ENCODE results near the gene HRG.
"Not testable (repeated sequence)": the region's sequence is repeated elsewhere in the genome, so short reads cannot be mapped to it uniquely, and the experiment has no call there.

The HRG gene

DNA sequence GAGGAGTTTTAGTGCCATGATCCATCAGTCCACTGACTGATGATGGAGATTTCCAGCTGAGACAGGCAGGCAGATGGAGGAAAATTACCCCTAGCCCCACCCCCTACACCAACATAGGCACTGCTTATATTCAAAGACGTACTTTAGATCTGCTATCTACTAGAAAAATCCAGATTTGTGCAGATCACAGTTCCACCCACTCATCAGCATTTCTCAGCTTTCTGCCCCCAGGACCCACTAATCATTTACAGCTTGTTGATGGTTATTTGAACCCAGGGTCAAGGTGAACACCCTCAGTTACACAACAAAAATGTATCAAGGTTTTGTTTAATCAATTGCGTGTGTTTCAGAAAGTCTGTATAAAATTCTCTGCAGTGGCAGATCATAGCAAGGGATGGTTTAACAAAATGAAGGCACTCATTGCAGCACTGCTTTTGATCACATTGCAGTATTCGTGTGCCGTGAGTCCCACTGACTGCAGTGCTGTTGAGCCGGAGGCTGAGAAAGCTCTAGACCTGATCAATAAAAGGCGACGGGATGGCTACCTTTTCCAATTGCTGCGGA is at the start of gene HRG:
TSS of gene HRG (plus strand) at position 390 of the 564 bp plus-strand sequence. CDS start at position 408, 18 bp downstream.
- DNase-seq: no peak

- no peak for DNase-seq
Measured at GRCh38 chr3:186616299-186616617, 49.6 kb upstream of the HRG start.

GRCh38 chr3:186617036-186617946 is 48.5 kb upstream of the HRG start:
- peak; percentile 87 for DNase-seq

DNA sequence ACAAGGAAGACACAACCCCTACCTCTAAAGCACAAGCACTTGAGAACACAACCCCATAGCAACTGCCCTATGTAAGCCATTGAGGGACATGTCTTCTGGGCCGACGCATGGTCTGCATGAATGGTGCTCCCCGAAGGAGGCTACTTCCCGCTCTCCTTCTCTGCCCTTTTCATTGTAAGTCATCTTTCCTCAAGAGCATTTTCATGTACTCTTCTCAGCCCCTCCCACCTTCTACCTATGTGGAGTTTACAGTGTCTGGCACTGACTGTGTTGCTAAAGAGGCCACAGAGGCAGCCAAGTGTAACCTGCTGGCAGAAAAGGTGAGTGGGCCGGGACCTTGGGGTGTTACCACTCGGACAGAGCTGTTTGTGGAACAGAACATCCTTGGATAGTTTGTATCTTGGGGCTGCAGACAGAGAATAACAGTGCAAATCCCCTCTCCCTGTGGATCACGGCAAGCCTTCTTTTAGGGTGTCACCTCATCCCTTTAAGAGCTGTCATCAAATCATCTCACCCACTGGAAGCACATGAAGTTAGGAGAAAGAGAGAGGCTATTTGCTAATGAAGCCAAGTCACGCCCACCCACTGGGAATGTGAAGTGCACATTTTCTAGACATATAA is 47.4 kb upstream of the HRG start:
- no peak for DNase-seq

DNA sequence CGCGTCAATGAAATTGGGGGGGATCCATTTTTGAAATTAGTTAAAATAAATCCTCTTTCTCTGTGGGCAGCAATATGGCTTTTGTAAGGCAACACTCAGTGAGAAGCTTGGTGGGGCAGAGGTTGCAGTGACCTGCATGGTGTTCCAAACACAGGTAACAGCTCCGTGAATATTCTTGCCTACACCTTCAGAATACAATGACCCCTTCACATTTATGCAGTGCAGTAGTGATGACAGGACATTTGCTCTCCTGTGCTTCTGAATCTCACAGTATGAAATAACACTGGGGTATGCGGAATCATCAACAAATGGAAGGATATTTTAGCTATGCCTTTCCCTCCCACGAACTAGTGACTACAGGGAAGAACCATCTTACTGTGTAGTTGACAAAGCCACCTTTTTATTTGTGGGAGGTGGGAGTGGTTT is 46.0 kb upstream of the HRG start:
- no peak for DNase-seq

- DNase-seq: no peak
Measured at GRCh38 chr3:186620213-186621092, 45.4 kb upstream of the HRG start.

GRCh38 chr3:186621894-186622650 is 43.7 kb upstream of the HRG start:
- DNase-seq: no peak

- no peak for DNase-seq
Measured at GRCh38 chr3:186622651-186623310, 43.0 kb upstream of the HRG start.

DNA sequence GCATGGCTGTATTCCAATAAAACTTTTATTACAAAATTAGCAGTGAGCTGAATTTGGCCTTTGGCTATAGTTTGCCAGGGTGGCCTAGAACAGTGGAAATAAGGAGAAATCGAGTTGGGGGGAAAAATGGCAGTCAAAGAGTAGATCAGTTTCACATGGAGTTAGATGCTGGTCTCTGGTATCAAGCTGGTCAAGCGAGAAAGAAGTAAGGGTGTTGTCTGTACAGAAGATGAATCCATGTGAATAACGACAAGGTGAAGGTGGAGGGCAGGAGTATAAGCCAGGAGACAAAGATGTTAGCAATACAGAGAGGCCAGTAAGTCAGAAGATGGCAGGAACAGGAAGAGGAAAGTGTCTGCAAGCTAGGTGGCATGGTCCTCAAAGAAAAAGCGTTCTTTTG is 41.2 kb upstream of the HRG start:
- no peak for DNase-seq

DNA sequence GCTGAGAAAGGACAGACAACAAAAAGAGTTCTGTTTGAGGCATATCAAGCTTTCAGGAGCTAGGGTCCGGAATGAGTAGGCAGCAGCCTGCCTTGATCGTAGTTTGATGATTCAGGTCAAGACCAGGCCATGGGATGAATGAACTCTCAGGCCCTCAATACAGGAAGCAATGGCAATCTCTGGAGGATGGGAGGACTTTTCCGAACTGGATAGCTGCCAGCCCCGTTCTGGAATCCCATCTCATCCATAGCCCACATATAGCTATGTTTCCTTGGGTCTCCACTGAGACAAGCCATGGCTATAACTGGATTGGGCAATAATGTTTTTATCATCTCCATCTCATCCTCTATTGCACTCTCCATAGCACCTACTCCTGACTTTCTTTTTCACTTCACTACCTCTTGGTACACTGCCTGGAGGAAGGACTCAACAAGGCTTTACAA is 40.2 kb upstream of the HRG start:
- DNase-seq: no peak

DNA sequence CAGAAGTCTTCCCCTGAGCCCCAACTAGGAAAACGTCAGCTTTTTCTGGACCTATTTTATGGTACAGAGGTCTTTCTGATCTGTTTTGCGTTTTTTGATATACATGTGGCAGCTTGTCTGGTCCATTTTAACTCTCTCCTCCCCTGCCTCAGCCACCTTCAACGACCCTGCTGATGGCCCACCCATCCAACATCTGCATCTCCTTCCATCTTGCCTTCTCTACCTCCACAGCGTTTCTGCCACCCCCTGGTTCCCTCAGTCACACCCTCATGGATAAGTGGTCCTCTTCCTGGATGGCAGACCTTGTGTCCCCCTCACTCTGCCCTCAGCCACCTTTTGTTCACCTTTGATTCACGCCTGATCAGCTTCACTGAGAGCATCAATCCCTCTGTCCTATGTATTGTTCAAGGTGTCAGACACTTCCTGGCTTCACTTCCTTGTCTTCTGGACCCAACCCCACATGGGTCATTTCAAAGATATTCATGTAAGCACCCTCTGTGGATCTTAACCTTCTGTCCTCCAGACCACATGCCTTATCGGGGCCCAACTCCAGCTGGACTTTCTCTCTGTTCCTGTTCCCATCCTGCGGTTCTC is 39.5 kb upstream of the HRG start:
- DNase-seq: no peak

GRCh38 chr3:186627852-186628414 is 37.9 kb upstream of the HRG start:
- DNase-seq: no peak

DNA sequence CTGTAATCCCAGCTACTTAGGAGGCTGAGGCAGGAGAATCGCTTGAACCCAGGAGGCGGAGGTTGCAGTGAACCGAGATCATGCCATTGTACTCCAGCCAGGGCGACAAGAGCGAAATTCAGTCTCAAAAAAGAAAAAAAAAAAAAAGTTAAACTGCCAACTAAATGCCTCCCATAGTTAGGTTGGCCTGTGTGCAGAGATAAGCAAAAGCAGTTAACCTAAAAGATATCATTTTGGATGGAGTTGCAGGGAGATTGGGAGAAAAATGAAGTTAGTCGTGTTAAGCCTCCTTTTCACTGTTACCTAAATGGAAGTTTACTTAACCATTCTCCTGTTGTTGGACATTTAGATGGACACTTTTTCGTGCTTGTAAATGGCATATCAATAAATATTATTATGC is 37.1 kb upstream of the HRG start:
- DNase-seq: no peak

GRCh38 chr3:186630950-186631641 is 34.7 kb upstream of the HRG start:
- no peak for DNase-seq

- DNase-seq: no peak
Measured at GRCh38 chr3:186633481-186633880, 32.3 kb upstream of the HRG start.

DNA sequence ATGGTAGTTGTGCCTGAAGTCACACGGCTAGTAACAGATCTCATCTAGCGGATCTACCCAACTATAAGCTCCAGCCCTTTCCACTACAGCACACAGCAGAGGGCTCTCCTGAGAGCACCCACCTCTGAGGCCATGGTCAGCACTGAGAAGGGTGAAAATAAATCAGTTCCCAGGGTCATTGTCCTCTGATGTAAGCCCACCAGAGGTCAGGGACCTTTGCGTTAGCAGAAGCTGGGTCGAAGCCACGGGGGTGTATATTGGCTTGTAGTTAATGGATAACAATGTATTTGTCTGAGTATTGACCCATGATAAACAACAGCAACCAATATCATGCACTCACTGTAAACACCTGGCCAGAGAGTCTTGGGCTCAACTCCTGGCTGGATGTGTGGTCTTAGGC is 31.6 kb upstream of the HRG start:
- DNase-seq: not testable (repeated sequence)

GRCh38 chr3:186635532-186635931 is 30.3 kb upstream of the HRG start:
- no peak for DNase-seq

DNA sequence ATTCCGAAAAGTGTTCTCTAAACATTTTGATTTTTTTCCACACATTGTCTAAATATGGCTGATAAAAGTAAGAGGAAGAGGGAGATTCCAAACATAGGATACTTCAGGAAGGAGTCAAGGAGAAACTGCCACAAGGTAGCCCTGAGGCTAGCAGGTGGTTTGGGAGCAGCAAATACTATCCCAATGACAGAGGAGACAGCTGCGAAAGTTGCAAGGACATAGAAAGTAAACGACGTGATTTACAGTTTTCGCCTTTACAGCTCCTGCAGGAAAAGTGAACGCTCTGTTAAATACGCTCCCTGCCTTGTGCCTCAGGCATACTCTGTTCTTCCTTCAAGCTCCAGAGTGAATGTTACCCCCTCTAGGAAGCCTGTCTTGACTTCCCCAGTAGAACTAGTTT is 29.3 kb upstream of the HRG start:
- no peak for DNase-seq

DNA sequence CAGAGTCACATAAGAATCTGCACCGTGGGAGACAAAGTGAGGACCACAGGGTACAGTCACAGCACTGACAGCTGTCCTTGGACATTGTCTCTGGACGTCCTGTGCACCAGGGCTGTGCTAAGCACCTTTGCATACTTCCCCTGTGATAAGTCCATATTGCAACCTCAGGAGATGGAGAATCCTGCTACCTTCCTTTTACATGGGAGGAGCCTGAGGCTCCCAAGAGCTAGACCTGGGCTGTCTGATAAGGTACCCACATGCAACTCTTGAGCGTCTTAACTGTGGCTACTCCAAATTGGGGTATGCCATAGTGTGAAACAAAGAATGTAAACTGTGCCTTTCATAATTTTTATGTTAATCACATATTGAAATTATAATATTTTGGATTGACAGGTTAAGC is 28.1 kb upstream of the HRG start:
- no peak for DNase-seq

- DNase-seq: no peak
Measured at GRCh38 chr3:186638259-186638658, 27.6 kb upstream of the HRG start.

Data from NCI-H69 (cell line).